ENCODE measurements around the gene CHRNB2. TPM values are rescaled to one million over a fixed set of nuclear protein-coding genes. Genes with fewer than 3 reads are reported as not detected.

Gene CHRNB2
- total RNA-seq, 1 experiment from 2014 or later, result 0.21 TPM

GRCh38 chr1:154556422-154556821 lies 11.2 kb upstream of the CHRNB2 start:
- Histone ChIP-seq H3K27me3 (ENCODE audit: control insufficient read depth, insufficient read depth, low read length) (no peaks in the 10 kb centered on the region), H3K27ac (ENCODE audit: low read length) (peak overlapping the region; percentile 91), H3K4me3 (ENCODE audit: low read depth in 2 of 2, low read length in 2 of 2) (peak overlapping the region; percentile 81 to 98), H3K4me1 (ENCODE audit: control insufficient read depth, insufficient read depth, low read length) (peaks cover 14% of the 10 kb centered on the region), H3K36me3 (ENCODE audit: control insufficient read depth, insufficient read depth, low read length) (peaks cover 28% of the 10 kb centered on the region), H3K9me3 (ENCODE audit: control insufficient read depth, insufficient read depth, low read depth, low read length) (no peaks in the 10 kb centered on the region)
- ChIA-PET CTCF (interaction anchor here (1.3 kb wide), 1 partner anchor 10 kb away, joined by 3 read pairs; no protein-coding TSS in a partner anchor), POLR2A (no interaction called here)
- BruUV-seq (replicated peaks), result no TSS peak
- in situ Hi-C loops (cut with HindIII; ENCODE audit: low pct_unique_long_range_greater_than_20kb, low sequenced_read_pairs), result no loop called here
- intact Hi-C loops (cut with micrococcal nuclease; ENCODE audit: unreplicated experiment), result no loop called here
- TF ChIP-seq SIN3A (IDR thresholded peaks at IDR 0.05; ENCODE audit: borderline replicate concordance, insufficient read depth, low read depth, low read length), result no peak
- TF ChIP-seq CTCF (IDR thresholded peaks at IDR 0.05), result no peak
- TF ChIP-seq POLR2AphosphoS5 (IDR thresholded peaks at IDR 0.05; ENCODE audit: low read depth, low read length), result no peak
- no peak for TF ChIP-seq TCF7L2 (IDR thresholded peaks at IDR 0.05; ENCODE audit: low read depth, low read length)
- no peak for TF ChIP-seq REST (IDR thresholded peaks at IDR 0.05; ENCODE audit: insufficient read depth in 1 of 2, low read depth in 2 of 2, low read length in 1 of 2)
- DNase-seq (ENCODE audit: low read depth, low spot score) (no peak), ATAC-seq (no peak)

- BruUV-seq (replicated peaks), result no TSS peak
- intact Hi-C loops (cut with micrococcal nuclease; ENCODE audit: unreplicated experiment), result no loop called here
- Histone ChIP-seq H3K27me3 (ENCODE audit: control insufficient read depth, insufficient read depth, low read length) (no peaks in the 10 kb centered on the region), H3K4me3 (ENCODE audit: low read depth in 2 of 2, low read length in 2 of 2) (peak overlapping the region; percentile 81 to 98), H3K27ac (ENCODE audit: low read length) (peak overlapping the region; percentile 91), H3K36me3 (ENCODE audit: control insufficient read depth, insufficient read depth, low read length) (peaks cover 26% of the 10 kb centered on the region), H3K4me1 (ENCODE audit: control insufficient read depth, insufficient read depth, low read length) (peaks cover 14% of the 10 kb centered on the region), H3K9me3 (ENCODE audit: control insufficient read depth, insufficient read depth, low read depth, low read length) (no peaks in the 10 kb centered on the region)
- DNase-seq (ENCODE audit: low read depth, low spot score) (no peak), ATAC-seq (no peak)
- ChIA-PET CTCF (interaction anchor here (0.6 to 1.3 kb wide), 2 partner anchors 11 to 579 kb away, joined by 3 to 4 read pairs; no protein-coding TSS in a partner anchor), POLR2A (no interaction called here)
- in situ Hi-C loops (cut with HindIII; ENCODE audit: low pct_unique_long_range_greater_than_20kb, low sequenced_read_pairs), result no loop called here
- TF ChIP-seq SIN3A (IDR thresholded peaks at IDR 0.05; ENCODE audit: borderline replicate concordance, insufficient read depth, low read depth, low read length) (no peak), CTCF (IDR thresholded peaks at IDR 0.05) (no peak)
These were observed 10.2 kb upstream of the CHRNB2 start for GRCh38 chr1:154557248-154557938.

All from Panc1 (cell line).